ENCODE measurements around the gene SMCO4. TPM values are rescaled to one million over a fixed set of nuclear protein-coding genes. Genes with fewer than 3 reads are reported as not detected.

The SMCO4 gene
- total RNA-seq, 1 experiment from 2014 or later: 27.5 TPM

GRCh38 chr11:93504110-93505095, 38.8 kb downstream of the SMCO4 start:
- no peak for DNase-seq (ENCODE audit: low read depth)

- no peak for DNase-seq (ENCODE audit: low read depth)
Observed at GRCh38 chr11:93501856-93502255, 41.3 kb downstream of the SMCO4 start.

DNA sequence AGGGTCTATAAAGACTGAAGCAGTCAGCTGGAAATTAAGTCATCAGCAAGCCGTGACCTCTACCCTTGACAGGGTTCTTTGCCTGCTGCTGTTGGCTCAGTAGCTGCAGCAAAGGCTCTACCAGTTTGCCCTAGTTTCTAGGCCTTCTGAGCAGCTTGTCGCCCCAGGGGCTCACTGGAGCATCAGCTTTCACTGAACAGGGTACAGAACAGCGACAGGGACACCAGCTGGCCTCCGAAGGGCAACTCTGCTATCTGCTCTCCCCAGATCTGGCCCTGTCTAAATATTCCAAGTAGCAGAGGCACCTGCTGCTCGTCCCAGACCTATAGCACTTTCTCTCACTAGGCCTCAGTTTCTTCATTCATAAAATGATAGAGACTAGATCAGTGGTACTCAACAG, 42.4 kb downstream of the SMCO4 start:
- no peak for DNase-seq (ENCODE audit: low read depth)

DNA sequence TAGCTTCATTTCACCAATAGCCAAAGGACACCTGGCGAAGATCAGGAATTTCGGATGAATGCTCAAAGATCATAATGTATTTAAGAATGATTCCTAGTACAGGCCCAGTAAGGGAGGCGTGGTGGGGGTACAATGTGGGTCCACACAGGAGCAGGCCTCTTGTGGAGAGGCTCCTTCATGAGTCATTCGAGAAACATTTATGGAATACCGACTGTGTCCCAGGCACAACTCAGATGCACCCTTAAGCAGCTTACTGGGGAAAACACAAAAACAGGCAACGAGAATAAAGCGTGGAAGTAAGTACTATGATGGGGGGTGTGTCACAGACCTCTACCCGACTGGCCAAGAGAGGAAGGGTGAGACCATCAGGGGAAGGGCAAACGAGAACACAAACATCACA, 44.5 kb downstream of the SMCO4 start:
- DNase-seq (ENCODE audit: low read depth): peak; percentile 26

DNA sequence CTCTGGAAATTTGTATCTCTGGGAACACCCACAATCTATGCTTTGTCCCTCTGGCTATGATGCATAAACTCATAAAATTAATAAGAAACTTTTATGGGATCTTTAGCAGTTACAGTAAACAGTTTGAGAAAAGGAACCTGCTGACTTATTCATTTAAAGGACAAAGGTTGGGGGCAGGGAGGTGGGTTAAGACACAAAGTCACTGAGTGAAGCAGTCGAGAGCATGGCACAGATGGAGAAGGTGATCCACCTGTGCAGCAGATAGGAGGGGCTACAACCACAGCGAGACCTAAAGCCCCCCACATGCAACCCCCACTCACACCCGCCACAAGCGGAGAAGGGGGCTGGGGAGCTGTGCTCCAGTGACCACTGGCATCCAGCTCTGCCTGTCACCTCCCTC, 45.0 kb downstream of the SMCO4 start:
- no peak for DNase-seq (ENCODE audit: low read depth)

DNA sequence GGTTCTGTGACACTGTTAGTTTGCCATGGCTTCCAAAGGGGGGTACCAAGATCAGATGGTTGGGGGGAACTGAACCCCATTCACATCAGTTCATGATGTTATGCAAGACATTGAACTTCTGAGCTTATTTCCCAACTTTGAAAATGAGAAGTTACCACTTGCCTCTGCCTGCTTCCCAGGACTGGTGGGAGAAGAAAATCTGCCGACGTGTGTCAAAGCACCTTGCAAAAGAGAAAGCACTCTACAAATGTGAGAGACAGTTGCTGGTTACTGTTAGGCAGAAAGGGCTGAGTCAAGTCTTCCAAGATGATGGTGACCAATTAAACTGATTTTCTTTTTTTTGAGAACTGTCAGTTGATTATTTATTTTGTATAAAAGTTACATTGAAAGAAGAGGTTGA, 45.6 kb downstream of the SMCO4 start:
- DNase-seq (ENCODE audit: low read depth): no peak

DNA sequence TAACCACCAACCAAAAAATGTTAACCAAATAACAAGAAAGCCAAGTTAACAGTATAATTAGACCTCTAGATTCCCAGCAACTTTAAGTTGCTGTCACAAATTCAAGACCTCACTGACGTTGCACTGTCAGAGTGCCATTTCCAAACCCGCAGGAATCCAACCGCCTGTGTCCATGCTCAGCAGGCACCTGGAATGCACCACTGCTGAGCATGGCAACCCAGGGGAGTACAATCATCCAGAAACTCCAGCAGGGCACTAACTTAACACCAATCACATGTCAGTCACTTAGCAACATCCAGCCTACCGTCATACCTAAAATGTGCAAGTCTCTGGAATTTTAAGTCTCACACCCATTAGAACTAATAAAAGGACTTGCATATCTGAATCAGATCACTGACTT, 48.8 kb downstream of the SMCO4 start:
- peak; percentile 33 for DNase-seq (ENCODE audit: low read depth)

GRCh38 chr11:93493252-93493897, 49.8 kb downstream of the SMCO4 start:
- DNase-seq (ENCODE audit: low read depth): no peak

DNA sequence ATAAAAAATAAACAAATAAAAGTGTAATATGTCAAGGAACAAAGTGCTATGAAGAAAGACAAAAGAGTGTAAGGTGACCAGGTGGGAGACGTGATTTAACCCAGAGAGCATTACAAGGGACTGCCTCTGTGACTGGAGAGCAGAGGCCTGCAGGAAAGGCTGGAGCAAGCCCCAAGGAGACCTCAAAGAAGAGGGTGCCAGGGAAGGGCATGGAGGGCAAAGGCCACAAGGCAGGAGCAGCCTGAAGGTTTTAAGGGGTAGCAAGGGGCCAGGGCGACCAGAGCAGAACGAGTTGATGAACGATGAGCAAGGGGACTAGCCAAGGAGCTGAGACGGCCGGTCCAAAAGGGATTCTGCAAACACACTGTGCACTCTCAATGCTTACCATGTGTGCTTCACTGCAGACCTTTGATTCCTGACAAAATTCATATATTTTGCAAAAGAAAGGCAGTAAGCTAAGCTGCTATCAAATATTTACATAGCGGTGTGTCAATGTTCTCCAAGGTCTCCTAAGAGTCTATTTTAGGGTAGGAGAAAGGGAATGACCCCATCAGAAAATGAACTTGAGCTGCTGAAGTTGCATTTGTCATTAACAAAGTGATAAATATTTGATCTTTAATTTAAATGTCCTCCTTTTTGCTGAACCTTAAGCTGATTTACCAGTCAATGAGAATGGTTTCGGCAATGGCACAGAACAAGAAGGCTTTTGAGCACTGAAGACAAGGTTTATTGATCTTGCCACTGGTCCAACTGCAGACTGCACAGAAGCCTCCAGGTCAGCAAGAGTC, 50.5 kb downstream of the SMCO4 start:
- no peak for DNase-seq (ENCODE audit: low read depth)

DNA sequence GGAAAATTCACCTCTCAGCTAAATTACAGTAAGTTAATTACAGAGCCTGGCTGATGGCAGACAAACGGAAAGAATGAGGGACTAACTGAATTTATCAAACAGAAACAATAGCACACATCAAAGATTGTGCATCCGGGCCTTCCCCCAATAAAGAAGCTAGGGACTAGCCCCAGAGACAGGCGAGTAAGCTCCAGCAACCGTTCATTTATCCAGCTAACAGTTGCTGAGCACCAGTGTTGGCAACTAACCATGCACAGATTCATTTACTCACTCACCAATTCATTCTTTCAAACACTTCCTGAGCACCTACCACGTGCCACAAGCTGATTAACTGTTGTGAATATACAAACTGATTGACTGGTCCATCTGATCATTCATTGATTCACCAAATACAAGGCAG, 51.2 kb downstream of the SMCO4 start:
- DNase-seq (ENCODE audit: low read depth): no peak

DNA sequence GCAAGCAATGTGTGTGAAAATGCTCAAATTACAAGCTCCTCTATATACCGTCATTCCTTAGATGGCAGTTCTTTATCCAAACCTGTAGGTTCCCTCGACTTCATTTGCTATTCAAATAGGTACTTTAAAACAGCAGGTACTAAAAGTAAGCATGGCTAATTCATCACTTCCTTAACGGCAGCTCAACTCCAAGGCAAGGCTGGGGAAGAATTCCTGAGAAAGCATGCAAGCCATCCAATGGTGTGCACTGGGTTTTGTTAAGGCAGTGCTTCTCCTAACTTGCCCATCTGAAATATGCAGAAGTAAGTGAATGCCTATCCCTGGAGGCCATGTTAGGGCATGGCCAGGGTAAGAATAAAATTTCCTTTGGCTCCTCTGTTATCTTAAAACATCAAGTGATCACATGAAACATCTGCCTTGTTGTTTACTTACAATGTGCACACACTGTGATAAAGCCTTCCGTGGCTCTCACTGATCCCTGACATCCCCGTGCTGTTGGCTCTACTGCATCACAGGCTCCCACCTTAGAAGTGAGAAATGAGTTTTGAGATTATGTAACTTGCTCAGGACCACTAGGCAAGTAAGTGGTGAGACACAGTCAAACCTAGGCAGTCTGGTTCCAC, 52.1 kb downstream of the SMCO4 start:
- DNase-seq (ENCODE audit: low read depth): no peak

DNA sequence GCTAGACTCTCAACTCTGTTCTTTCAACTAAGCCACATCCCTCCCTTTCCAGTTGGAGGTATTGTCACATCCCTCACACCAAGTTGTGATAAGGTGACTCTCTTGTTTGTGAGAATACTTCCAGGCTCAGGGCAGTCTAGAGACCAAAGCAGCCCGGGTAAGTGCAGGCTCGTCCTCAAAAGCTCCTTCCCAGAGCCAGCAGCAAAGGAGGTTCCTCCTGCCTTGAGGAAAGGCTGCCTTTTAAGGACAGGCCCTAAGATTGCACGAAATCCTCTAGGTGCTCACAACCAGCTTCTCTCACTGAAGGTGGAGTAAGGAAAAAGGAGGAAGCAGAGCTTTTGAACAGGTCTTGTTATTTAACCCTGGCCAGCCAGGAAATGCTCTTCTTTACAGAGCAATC, 53.4 kb downstream of the SMCO4 start:
- DNase-seq (ENCODE audit: low read depth): no peak

DNA sequence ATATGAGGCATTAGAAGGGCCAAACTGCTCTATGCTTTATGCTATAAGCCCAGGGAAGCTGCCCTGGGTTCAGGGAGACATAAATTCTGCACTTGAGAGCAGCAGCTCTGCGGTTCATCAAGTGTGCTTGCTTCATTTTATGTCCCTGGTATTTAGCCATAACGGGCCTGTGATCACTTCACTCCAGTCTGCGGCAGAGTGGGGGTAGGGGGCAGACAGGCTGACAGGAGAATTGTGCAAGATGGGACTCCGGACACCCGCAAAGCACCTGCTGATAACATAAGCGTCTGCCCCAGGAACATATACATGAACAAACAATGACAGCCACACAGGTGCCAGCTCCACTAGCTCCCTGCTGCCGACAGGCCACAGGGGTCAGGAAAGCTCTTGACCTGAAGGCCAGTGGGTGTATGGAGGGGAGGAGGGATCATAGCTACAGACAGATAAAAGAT, 56.1 kb downstream of the SMCO4 start:
- no peak for DNase-seq (ENCODE audit: low read depth)

- no peak for DNase-seq (ENCODE audit: low read depth)
Observed at GRCh38 chr11:93485983-93486382, 57.2 kb downstream of the SMCO4 start.

DNA sequence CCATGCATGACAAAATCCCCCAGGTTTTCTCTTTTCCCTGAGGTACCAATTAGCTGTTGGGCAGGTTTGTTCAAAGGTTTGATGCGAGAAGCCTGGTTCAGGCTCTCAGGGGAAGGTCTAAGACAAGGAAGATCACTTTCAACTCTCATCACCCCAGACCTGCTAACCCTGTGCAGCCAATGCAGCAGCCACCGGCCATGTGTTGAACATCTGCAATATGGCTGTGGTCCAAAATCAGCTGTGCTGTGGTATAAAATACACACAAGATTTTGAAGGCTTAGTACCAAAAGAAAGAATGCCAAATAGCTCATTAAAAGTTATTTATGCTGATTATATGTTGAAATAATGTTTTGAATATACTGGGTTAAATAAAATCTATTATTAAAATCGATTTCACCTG, 58.5 kb downstream of the SMCO4 start:
- DNase-seq (ENCODE audit: low read depth): no peak

- no peak for DNase-seq (ENCODE audit: low read depth)
Observed at GRCh38 chr11:93482556-93482955, 60.6 kb downstream of the SMCO4 start.

DNA sequence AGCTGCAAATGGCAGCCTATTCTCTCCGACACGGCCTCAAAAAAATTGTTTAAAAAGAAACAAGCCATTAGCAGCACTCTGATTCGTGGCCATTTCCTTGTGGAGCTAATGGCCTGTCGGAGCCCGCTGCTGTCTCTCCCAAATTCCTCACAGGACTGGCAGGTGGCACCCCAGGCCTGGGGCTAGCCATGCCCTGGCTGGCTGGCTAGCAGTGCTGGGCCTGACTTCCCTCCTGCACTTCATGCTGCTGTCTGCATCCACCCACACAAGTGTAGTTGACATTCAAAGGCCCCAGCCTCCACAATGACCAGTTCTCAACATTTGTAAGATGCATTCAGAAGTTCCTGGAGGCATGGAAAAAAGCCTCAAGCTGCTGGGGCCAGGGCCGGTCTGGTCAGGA, 61.5 kb downstream of the SMCO4 start:
- DNase-seq (ENCODE audit: low read depth): no peak

GRCh38 chr11:93481279-93481678, 61.9 kb downstream of the SMCO4 start:
- DNase-seq (ENCODE audit: low read depth): no peak

- DNase-seq (ENCODE audit: low read depth): no peak
Observed at GRCh38 chr11:93480756-93481155, 62.4 kb downstream of the SMCO4 start.

DNA sequence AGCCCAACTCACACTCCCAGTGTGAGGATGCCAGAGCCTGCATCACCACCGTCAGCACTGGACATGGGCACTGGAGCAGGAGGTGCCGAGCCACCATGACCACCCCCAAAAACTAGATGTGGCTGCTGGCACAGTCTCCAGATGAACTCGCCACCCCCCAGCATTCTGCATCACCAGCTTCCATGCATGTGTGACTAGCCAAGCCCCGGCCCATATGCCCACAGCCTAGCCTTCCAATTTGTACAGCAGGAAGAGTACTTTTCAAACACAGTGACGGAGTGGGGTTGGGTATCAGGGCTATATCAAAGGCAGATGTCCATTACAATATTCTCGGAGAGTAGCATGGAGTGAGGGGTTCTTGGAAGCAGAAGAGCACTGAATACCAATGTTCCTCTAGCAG, 62.9 kb downstream of the SMCO4 start:
- no peak for DNase-seq (ENCODE audit: low read depth)

DNA sequence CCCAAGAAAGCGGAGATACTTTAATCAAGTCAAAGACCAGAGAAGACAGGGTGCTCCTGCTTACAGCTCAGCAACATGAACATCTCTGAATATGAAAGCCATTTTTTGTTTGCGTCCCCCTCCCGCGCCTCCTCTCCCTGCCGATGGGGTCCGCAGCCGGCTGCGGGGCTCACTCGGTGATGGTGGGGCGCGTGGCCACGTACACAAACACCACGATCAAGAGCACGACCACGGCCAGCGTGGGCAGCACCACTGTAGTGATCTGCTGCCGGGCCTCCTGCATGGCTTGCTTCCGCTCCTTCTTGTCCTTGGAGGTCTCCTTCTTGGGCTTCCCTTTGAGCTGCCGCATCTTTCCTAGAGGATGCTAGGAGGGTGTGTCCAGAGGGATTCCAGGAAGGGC, 64.3 kb downstream of the SMCO4 start:
- DNase-seq (ENCODE audit: low read depth): no peak

- no peak for DNase-seq (ENCODE audit: low read depth)
Observed at GRCh38 chr11:93477684-93478234, 65.4 kb downstream of the SMCO4 start.

All from Daoy (cell line).